Colon (tissue), 2 donors: Measurements from ENCODE around the gene CACNA1G.

Experiments
- FAIRE-seq: peaks from 2 replicates; lab custom pipeline; 2012; peaks lifted over from hg19 to GRCh38; lab: Jason Lieb, UNC
- donor health status: control.
- donor health status: control.

The CACNA1G gene

DNA sequence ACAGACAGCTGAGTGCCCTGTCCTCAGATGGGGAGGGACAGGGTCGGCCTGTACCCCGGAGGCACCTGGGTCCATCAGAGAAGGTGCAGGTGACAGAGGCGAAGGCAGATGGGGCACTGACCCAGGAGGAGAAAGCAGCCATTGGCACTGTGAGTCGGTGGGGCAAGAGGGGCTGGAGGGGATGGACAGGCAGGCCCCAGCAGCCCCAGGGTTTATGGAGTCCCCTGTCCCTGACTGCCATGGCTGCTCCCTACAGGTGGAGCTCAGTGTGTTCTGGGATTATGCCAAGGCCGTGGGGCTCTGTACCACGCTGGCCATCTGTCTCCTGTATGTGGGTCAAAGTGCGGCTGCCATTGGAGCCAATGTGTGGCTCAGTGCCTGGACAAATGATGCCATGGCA, 115.1 kb downstream of the CACNA1G start:
- FAIRE-seq = no peak

DNA sequence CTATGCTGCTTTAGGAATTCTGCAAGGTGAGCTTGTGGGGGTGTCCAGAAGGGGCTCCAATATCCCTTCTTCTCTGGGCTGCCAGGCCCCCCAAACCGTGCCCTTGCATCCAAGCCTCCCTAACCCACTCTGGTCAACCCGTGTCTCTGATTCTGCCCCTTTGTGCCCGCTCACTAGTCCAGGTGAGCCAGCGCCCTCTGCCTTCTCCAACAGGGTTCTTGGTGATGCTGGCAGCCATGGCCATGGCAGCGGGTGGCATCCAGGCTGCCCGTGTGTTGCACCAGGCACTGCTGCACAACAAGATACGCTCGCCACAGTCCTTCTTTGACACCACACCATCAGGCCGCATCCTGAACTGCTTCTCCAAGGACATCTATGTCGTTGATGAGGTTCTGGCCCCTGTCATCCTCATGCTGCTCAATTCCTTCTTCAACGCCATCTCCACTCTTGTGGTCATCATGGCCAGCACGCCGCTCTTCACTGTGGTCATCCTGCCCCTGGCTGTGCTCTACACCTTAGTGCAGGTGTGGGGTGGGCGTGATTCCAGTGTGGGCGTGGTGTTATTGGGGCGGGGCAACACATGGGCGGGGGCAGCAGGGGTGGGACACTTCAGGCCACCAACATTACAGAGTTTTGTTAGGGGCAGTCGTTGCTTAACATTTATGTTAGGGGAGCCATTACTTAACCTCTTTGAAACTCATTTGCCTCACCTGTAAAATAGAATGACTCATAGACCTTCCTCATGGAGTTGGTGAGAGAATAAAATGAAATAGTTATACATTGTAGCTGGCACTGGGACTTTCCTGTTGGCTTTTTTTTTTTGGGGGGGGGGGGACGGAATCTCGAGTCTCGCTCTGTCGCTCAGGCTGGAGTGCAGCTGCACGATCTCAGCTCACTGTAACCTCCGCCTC, 115.8 kb downstream of the CACNA1G start:
- no peak for FAIRE-seq
